GM15510 (cell line): Measurements from ENCODE around the gene SF3A2.

Experiments used
- POLR2A ChIP-seq: IDR thresholded peaks from 3 replicates; pipeline ENCODE4 v1.6.1; 2011; ENCODE audit warnings: borderline replicate concordance; ENCODE audit not compliant: insufficient read length; ENCODE audit errors: extremely low read depth

The SF3A2 gene

DNA sequence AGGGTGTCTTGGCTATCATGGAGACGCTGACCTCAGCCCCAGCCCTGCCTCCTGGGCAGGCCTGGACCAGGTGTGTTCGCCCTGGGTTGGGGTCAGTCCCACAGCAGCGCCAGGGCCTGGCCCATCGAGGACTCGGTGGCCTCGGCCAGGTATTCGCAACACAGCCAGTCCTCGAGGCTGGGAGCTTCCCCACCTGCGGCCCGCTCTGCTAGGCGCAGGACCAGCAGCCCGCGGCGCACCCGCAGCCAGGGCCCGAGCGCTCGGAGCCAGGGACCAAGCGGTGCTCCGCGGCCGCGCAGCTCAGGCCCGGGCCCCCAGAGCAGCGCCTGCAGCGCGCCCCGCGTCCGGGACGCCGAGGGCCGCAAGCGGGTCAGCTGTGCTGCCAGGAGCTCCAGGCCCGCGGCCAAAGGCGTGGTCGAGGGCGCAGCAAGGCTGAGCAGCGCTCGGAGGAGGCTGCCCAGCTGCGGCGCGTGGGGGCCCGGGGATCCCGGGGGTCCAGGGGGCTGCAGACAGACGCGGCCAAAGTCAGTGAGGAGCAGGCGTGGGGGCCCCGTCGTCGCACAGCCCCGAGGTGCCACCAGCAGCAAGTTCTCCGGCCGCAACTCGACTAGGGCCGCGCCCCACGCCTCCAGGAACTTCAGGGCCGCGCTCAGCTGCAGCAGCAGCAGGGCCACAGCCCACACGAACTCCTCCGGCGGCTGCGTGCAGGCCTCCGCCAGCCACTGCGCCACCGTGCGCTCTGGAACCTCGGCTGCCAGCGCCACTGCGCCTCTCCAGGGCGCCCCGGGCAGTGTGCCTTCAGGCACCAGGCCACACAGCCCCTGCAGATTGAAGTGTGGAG, 39.2 kb downstream of the SF3A2 start:
- no peak for TF ChIP-seq POLR2A

DNA sequence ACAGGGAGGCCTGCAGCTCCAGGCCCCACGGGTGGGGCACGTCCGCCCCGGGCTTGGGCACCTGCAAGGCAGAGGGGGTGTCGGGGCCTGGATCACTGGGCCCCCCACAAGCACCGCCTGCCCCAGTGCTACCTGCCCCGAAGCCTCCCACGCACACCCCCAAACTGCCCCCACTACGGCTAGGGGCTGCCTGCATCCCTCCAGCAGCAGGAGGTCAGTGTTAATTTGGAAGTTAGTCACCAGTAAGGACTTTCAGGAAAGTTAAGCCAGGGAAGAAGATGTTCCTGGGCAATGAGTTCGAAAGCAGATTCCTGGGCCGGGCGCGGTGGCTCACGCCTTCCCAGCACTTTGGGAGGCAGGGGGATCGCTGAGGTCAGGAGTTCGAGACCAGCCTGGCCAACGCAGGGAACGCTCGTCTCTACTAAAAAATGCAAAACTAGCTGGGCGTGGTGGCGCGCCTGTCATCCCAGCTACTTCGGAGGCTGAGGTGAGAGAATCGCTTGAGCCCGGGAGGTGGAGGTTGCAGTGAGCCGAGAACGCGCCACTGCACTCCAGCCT, 39.9 kb downstream of the SF3A2 start:
- TF ChIP-seq POLR2A, result no peak

DNA sequence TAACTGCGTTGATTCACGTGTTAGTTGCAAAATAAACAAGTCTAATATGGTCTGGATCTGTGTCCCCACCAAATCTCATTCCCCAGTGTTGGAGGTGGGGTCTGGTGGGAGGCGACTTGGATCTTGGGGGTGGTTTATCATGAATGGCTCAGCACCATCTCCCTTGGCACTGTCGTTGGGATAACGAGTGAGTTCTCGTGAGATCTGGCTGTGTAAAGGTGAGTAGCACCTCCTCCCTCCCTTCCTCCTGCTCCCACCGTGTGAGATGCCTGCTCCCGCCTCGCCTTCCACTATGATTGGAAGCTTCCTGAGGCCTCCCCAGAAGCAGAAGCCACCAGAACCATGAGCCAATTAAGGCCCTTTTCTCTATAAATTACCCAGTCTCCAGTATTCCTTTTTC, 40.5 kb downstream of the SF3A2 start:
- TF ChIP-seq POLR2A, result no peak

DNA sequence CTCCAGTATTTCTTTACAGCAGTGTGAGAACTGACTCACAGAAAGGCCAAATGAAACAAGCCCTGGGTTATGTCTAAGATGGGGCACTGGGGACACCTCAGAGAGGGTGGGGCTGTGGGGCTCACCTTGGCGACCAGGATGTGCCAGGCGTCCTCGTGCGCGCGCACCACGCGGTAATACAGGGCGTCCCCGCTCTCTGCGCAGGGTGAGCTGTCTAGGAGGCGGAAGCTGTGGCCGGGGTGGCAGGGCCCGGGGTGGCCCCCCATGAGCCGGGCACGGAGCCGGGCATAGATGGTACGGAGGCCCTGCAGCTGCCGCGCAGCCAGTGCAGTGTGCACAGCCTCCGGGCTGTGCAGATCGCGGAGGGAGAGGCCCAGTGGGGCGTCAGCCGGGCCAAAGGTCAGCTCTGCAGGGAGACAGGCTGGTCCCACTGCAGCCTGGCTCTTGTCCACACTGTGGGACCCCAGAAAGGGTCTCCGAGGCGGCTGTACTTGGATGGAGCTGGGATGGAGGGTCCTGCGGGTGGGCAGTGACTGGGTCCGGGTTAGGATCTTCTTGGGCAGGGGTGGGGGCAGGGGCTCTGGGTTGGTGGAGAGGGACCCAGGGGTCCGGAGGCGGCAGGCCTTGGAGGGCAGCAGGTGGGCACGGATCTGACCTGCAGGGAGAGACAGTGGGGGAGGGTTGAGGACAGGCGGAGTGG, 42.0 kb downstream of the SF3A2 start:
- no peak for TF ChIP-seq POLR2A

DNA sequence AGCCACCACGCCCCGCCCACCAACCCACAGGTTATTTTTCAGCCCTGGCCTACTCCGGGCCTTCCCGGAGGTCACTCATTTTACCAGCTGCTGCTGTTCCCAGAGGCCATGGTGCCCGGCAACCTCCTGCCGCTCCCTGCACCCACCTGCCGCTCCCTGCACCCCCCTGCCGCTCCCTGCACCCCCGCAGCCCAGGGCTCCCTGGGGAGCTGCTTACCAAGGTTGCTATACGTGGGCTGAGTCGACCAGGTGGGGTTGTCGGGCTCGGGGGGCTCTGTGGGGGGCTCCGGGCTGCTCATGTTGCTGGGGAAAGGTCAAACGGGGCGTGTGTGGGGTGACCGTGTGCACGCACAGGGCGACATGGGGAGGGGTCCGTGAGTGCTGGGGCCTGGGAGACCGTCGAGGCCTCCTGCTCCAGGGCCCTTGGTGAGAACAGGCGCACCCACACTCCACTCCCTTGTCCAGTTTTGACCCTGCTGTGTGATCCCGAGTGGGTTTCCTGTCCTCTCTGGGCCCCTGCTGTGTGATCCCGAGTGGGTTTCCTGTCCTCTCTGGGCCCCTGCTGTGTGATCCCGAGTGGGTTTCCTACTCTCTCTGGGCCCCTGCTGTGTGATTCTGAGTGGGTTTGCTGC, 44.1 kb downstream of the SF3A2 start:
- no peak for TF ChIP-seq POLR2A

DNA sequence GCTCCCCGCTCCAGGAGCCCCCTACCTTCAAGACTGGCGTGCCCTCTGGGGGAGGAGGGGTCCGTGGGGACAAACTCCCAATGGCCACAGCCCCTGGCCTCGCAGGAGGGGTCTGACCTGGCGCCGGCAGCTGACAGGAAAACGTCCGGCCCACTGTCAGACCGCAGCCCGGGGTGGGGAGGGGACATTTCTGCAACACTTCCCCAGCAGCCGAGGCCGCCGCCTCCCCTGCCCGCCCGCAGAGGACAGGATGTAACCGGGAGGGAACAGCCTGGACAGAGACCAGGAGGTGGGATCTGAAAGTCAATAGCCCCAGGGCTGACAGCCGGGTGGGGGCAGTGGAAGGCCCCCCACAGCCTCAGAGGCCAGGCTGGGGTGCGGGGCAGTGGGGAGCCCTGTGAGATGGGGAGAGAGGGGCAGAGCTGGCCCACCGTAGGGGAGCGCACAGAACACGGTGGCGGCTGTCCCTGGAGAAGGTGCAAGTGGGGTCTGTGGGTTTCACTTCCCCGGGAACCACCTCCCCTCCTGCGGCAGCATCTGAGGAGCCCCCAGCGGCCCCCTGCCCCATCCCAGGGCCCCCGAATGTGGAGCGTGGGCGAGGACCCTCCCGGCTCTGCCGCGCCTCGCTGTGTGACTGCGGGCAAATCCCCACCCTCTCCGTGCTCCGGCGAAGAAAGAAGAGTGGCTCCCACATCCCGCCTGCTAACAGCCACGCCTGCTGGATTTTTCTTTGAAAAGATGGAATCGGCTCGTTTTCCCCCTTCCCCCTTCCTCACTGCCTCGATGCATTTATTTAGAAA, 45.6 kb downstream of the SF3A2 start, which contains the start of gene PEAK3:
TSS of gene PEAK3 (minus strand) at position 114 of the 800 bp plus-strand sequence. CDS start 1,244 bp downstream, outside the sequence.
- TF ChIP-seq POLR2A, result no peak

DNA sequence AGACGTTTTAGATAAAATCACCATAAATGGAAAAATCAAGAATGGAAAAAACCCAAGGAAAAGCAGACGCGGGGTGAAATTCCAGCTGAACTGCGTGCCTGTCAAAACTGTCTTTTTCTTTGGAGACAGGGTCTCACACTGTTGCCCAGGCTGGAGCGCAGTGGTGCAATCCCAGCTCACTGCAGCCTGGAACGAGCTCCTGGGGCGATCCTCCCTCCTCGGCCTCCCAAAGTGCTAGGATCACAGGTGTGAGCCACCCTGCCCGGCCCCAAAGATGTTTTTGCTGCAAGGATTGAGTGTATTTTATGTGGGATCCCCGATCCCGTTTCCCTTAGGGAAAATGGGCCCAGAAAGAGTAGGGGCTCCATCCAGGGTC, 46.2 kb downstream of the SF3A2 start:
- TF ChIP-seq POLR2A, result no peak

DNA sequence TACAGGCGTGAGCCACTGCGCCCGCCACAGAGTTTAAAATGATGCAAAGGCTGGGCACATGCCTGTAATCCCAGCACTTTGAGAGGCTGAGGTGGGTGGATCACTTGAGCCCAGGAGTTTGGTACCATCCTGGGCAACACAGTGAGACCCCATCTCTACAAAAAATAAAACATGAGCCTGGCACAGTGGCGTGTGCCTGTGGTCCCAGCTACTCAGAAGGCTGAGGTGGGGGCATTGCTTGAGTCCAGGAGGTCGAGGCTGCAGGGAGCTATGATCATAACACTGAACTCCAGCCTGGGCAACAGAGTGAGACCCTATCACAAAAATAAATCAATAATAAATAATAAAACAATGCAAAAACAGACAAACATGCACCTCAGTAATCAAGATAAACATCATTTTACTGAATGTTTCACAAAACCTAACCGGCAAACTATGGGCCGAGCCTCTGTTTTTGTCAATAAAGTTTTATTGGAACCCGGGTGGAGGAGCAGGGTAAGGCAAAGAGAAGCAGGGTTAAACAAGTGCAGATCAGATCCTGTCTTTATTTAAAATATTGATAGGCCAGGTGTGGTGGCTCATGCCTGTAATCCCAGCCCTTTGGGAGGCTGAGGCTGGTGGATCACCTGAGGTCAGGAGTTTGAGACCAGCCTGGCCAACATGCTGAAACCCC, 47.3 kb downstream of the SF3A2 start:
- no peak for TF ChIP-seq POLR2A

DNA sequence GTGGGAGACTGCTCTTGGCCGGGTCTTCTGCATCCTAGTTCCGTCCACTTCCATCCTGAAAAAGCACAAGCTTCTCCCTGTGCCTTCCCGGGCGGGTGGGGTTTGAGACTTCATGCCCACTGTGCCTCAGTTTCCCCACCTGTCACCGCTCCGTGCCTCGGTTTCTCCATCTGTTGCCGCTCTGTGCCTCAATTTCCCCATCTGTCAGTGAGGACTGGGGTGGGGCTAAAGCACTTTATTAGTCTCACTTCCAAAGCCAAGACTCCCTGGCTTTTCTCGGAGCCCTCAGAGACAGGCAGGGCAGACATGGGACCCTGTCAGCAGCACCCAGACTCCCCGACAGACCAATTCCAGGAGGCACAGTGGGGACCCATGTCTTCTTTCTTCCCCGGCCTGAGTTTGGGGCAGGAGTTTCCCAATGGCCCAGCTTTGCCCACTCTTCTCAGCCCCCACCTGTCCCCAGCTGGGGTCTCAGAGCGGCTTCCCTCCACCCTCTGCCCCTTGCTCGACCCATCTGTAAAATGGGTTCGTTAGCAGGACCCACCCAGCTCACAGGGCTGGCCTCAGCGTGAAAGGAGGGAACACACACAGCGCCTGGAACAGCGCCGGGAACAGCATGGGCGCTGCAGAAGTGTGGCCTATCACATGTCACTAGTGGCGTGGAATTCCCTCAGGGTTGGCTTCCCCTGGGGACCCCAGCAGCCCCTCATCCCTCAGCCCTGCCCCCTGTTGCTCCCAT, 49.9 kb downstream of the SF3A2 start:
- no peak for TF ChIP-seq POLR2A

DNA sequence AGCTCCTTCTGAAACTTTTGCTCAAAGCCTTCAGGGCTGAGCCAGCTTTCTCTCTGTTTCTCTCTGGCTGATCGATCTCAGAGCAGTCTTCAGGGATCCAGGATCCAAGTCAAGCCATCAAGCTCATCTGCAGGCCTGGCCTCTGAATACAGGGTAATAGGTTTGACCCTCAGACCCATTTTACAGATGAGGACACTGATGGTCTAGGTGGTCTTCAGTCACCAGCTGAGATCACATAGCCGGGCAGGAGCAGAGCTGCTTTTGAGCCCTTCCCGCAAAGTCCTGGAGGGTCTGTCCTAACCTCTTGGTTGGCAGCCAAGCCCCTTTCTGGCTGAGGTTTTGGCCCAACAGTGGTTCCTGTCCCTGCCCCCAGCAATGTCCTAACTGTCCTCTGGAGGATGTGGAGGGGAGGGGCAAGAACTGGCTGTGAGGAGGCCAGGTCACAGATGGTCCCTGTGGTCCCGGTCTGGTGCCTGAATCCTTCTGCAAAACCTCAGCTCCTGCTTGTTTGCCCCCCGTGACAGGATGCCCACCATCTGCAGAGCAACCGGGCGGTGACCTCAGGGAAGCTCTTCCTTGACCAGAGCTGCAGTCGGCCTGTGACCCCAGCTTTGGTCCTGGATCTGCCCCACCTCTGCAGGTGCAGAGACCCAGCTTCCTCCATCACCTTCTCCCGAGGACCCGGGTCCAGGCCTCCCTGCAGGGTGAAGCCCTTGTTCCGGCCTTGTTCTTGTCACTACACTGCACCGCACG, 51.1 kb downstream of the SF3A2 start:
- no peak for TF ChIP-seq POLR2A

DNA sequence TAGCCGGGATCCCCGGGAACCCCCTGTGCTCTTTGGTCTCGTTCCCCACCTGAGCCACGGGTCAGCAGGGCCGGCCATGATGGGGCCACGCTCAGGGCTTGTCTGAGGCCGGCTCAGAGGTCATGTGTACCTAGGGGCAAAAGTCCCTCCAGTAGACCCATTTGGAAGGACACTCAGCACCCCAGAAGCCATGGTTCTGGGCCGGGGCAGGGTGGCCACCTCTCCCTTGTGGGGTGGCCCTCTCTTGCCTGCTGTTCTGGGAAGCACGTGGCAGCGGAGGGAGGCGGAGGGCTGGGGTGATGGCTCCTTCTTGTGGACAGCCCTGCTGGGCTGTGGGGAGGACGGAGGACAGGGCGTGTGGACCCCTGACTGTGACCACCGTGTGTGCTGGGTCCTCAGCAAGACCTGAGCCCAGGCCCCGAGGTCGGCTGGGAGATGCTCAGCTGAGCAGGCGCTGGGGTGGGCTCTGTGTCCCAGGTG, 51.8 kb downstream of the SF3A2 start:
- TF ChIP-seq POLR2A, result no peak
